Body of pancreas (tissue), 4 donors: ENCODE results near the gene SPEF2.

Experiments used
- POLR2A ChIP-seq, 3 donors: fragments of 450-650 bp; IDR thresholded peaks; one replicate each; pipeline ENCODE4 v1.6.1; 2016; ENCODE audit warnings: antibody characterized with exemption in 3 of 3, mild to moderate bottlenecking in 2 of 3
- TF ChIP-seq, protein P1 (sequence below), 7 experiments: fragments of 450-650 bp in 4 of 7; fragments of 200-600 bp in 3 of 7; sonication (generic) in 3 of 7; IDR thresholded peaks; one replicate each; pipeline ENCODE4 v1.5.1; 2016 to 2019; ENCODE audit warnings: antibody characterized with exemption in 7 of 7

DNA sequence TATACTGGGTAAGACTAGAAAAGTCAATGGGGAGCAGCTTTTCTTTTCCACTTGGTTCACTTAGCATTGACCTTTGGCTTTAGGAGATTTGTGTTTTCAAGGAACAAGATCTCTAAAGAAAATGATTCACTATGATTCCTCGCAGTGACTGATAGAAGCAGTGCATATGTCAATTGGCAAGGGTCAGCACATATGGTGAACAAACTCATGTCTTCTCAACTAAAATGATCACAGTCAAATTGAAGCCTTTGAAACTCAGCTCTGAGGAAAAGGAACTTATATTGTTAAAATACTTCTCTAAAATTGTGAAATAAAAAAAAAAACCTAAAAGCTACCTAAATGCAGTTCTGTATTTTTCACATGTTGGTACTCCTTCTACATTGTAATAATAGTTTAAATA is 195.9 kb downstream of the SPEF2 start:
- no peak for TF ChIP-seq POLR2A (IDR thresholded peaks at IDR 0.05)
- TF ChIP-seq, protein P1, sequence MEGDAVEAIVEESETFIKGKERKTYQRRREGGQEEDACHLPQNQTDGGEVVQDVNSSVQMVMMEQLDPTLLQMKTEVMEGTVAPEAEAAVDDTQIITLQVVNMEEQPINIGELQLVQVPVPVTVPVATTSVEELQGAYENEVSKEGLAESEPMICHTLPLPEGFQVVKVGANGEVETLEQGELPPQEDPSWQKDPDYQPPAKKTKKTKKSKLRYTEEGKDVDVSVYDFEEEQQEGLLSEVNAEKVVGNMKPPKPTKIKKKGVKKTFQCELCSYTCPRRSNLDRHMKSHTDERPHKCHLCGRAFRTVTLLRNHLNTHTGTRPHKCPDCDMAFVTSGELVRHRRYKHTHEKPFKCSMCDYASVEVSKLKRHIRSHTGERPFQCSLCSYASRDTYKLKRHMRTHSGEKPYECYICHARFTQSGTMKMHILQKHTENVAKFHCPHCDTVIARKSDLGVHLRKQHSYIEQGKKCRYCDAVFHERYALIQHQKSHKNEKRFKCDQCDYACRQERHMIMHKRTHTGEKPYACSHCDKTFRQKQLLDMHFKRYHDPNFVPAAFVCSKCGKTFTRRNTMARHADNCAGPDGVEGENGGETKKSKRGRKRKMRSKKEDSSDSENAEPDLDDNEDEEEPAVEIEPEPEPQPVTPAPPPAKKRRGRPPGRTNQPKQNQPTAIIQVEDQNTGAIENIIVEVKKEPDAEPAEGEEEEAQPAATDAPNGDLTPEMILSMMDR (IDR thresholded peaks at IDR 0.05), result no peak
